Adrenal gland (tissue), 12 donors: ENCODE measurements around the gene SSU72. TPM values are rescaled to one million over a fixed set of nuclear protein-coding genes. Genes with fewer than 3 reads are reported as not detected.

Source experiments
- DNase-seq, 7 donors: peaks; one replicate each; pipeline ENCODE4 v3.0.0-alpha.2; 2019 to 2020
- H3K27ac ChIP-seq, 5 donors: fragments of 200-600 bp; sonication (generic) in 4 of 5; 1 replicate in 3 of 5; 2 replicates in 2 of 5; pipeline versions ENCODE4 v1.5.1 to v1.8.0; 2016 to 2020; ENCODE audit warnings: mild to moderate bottlenecking in 1 of 5
- H3K27me3 ChIP-seq: fragments of 200-600 bp; 2 replicates; pipeline ENCODE4 v1.8.0; 2021
- H3K36me3 ChIP-seq, 2 donors: fragments of 200-600 bp; replicated peaks in 1 of 2; 1 replicate in 1 of 2; 2 replicates in 1 of 2; pipeline versions ENCODE4 v1.5.1 to v1.8.0; 2018 to 2022
- H3K4me1 ChIP-seq, 2 donors: fragments of 200-600 bp; replicated peaks in 1 of 2; 1 replicate in 1 of 2; 2 replicates in 1 of 2; pipeline versions ENCODE4 v1.5.1 to v1.8.0; 2018 to 2021
- H3K4me3 ChIP-seq, 4 donors: fragments of 200-600 bp; sonication (generic) in 3 of 4; one replicate each; pipeline ENCODE4 v1.5.1; 2016 to 2018
- H3K9me3 ChIP-seq, 3 donors: fragments of 200-600 bp; sonication (generic) in 1 of 3; replicated peaks in 1 of 3; 1 replicate in 2 of 3; 2 replicates in 1 of 3; pipeline versions ENCODE4 v1.5.1 to v1.8.0; 2016 to 2021
- POLR2A ChIP-seq, 2 donors: fragments of 450-650 bp; IDR thresholded peaks; one replicate each; pipeline ENCODE4 v1.6.1; 2017; ENCODE audit warnings: antibody characterized with exemption in 2 of 2, mild to moderate bottlenecking in 2 of 2, moderate library complexity in 1 of 2
- WGBS, 4 donors: extraction: QIAGEN DNeasy Blood & Tissue Kit in 2 of 4; methylation state at CpG; one replicate each; pipeline versions ENCODE4 v1.1.5 to v1.1.7; 2013 to 2017; 5-methylcytosine and 5-hydroxymethylcytosine counted together
- intact Hi-C, 2 donors: fragments of 100-400 bp; cut with DNase I; formaldehyde crosslinking; loops; one replicate each; pipeline versions ENCODE4 v1.14.1 to v1.15.0; 2022 to 2023
- polyA plus RNA-seq, 3 donors: library from polyadenylated mRNA; stranded (reverse); fragments of 200-250 nt in 2 of 3; fragments of 350-450 nt in 1 of 3; fragmentation: Illumina TruSeq in 1 of 3; extraction: RNeasy Lipid Tissue Mini Kit (QIAGEN cat#74804) in 1 of 3; gene quantifications; one replicate each; pipeline ENCODE4 v1.2.3, GENCODE V29; 2013 to 2014
- total RNA-seq, 9 donors: library from RNA; depleted of rRNA in 4 of 9; stranded (reverse); fragments of >200 nt in 4 of 9; fragments of 120-200 nt in 1 of 9; fragmentation: NEBNext Ultra II Directional in 1 of 9; extraction: Animal tissue kit (Norgen Biotek cat#: 25700) in 1 of 9; gene quantifications; one replicate each; pipeline versions ENCODE4 v1.1.0 to v1.2.4, GENCODE V29; 2013 to 2023
- TF ChIP-seq, protein P1 (sequence below), 6 experiments: fragments of 450-650 bp in 4 of 6; fragments of 200-600 bp in 2 of 6; sonication (generic) in 1 of 6; IDR thresholded peaks; 1 replicate in 5 of 6; 2 replicates in 1 of 6; pipeline versions ENCODE4 v1.5.1 to v1.8.0; 2016 to 2021; ENCODE audit warnings: antibody characterized with exemption in 6 of 6, mild to moderate bottlenecking in 2 of 6, moderate library complexity in 1 of 6
- donor health status: healthy with polysubstance abuse.
- donor health status: Bipolar disorder and iron deficiency.
- donor health status: DM: yes; HTN: yes; CAD: no.
- donor health status: DM: no; HTN: no; CAD: no.
- donor health status: DM: no; HTN: no; CAD: no.
- donor health status: DM: yes; HTN: yes; CAD: no.

The SSU72 gene
- total and polyA plus RNA-seq, 12 donors, result 50.1 to 219 (median 108) TPM

DNA sequence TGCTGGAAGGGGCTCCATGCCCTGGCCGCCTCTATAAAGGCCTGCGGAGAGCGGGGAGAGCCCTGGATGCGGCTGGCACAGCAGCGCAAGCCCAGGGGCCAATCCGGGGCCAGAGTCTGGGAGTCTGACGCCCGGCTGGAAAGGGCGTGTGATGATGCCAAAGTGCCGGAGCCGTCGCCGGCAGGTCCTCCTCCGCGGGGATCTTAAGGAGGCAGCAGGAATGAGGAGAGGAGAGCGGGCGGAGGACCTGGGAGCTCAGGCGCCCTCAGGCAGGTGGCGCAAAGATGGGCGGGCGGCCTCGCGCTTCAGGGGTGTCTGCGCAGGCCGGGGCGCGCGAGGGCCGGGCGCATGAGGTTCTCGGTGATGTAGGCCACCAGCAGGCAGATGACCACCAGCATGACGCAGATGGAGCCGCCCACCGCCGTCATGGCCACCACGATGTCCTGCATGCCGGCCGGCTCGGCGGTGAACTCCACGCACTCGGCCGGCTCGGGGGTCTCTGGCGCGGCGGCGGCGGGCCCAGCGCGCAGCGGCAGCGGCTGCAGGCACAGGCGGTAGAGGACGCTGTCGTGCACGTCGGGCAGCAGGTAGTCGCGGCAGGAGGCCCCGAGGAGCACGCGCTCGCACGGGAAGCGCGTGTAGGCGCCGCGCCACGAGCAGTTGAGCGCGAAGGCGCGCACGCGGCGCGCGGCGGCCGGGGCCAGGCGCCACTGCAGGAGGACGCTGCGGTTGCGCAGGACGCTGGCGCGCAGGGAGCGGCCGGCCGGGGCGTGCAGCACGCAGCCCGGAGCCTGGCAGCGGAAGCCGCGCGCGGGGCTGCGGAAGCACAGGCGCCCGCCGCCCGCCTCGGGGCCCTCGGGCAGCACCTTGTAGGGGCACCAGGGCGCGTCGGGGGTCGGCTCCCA, 24.6 kb upstream of the SSU72 start:
- TF ChIP-seq, protein P1, sequence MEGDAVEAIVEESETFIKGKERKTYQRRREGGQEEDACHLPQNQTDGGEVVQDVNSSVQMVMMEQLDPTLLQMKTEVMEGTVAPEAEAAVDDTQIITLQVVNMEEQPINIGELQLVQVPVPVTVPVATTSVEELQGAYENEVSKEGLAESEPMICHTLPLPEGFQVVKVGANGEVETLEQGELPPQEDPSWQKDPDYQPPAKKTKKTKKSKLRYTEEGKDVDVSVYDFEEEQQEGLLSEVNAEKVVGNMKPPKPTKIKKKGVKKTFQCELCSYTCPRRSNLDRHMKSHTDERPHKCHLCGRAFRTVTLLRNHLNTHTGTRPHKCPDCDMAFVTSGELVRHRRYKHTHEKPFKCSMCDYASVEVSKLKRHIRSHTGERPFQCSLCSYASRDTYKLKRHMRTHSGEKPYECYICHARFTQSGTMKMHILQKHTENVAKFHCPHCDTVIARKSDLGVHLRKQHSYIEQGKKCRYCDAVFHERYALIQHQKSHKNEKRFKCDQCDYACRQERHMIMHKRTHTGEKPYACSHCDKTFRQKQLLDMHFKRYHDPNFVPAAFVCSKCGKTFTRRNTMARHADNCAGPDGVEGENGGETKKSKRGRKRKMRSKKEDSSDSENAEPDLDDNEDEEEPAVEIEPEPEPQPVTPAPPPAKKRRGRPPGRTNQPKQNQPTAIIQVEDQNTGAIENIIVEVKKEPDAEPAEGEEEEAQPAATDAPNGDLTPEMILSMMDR (IDR thresholded peaks at IDR 0.05), result peak in 1 of 6 experiments; percentile 26
- TF ChIP-seq POLR2A (IDR thresholded peaks at IDR 0.05), result peak in 1 of 2 donors; percentile 32
- Histone ChIP-seq H3K4me3 (peak overlapping the region in 1 of 4 donors; percentile 46), H3K27ac (peak overlapping the region in 1 of 5 donors; percentile 85), H3K36me3 (no peaks in the 10 kb centered on the region), H3K9me3 (no peaks in the 10 kb centered on the region), H3K27me3 (no peaks in the 10 kb centered on the region), H3K4me1 (peaks cover 26 to 37% of the 10 kb centered on the region in 2 donors)
- 8 to 23% (median 13%) methylated on average over 8 to 110 of the region's 111 CpGs for WGBS, 4 donors
- intact Hi-C loops, result no loop called here
- peak in 4 of 7 donors; percentile 36 to 43 (median 37) for DNase-seq

DNA sequence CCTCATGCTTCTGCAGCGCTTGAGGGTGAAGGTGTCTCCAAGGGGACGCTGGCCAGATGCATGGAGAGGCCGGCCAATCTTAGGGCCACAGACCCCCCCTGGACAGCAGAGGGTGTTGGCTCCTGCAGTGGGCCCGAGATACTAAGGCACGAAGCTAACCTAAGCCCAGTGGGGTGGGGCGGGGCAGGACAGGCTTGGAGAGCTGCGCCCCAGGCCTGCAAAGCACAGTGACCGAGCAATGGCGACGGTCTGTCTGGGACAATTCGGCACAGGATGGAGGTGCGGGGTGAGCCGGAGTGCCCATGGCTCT, 24.0 kb upstream of the SSU72 start:
- H3K27me3 ChIP-seq, result no peaks in the 10 kb centered on the region
- 73 to 100% (median 86%) methylated on average over 2 to 13 of the region's 13 CpGs for WGBS, 4 donors
- no peaks in the 10 kb centered on the region for H3K9me3 ChIP-seq
- no peaks in the 10 kb centered on the region for H3K36me3 ChIP-seq
- H3K4me3 ChIP-seq, result peak overlapping the region in 1 of 4 donors; percentile 51
- intact Hi-C loops, result no loop called here
- peak in 2 of 7 donors; percentile 25 to 33 for DNase-seq
- peaks cover 26 to 37% of the 10 kb centered on the region in 2 donors for H3K4me1 ChIP-seq
- H3K27ac ChIP-seq, result peak overlapping the region in 2 of 5 donors; percentile 57 to 85
- TF ChIP-seq, protein P1 (IDR thresholded peaks at IDR 0.05), result no peak
- no peak for TF ChIP-seq POLR2A (IDR thresholded peaks at IDR 0.05)

DNA sequence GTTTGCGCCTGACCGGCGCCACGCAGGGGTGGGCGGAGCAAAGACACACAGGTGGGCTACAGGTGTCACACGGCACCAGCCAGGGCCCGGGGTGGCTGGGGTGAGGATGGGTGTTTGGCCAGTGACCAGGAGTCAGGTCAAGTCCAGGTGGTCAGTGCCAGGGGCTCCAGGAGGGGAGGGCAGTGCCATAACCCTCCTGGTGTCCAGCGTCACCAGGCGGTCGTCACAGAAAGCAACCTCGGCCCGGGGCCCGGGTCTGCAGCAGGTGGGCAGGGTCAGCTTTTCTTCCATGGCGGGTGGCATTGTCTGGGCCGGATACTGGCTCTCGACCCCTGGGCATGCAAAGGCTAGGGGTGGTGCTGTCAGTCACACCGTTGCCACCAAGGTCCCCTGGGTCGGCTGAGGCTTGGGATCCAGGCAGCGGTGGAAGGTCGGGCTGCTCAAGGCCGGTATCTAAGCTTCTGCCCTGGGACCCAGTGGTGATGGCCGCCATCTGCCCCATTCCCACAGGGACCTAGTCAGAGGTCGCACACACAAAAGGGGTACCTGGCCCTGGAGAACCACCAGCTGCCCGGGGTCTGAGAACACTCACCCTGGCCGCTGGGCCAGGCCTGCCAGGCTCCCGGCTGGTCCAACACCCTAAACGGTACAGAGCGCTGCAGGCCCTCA, 23.5 kb upstream of the SSU72 start:
- H3K4me3 ChIP-seq, result peak overlapping the region in 1 of 4 donors; percentile 51
- no peaks in the 10 kb centered on the region for H3K9me3 ChIP-seq
- WGBS, 4 donors, result 41 to 63% (median 52%) methylated on average over 14 to 28 of the region's 28 CpGs
- intact Hi-C loops, result no loop called here
- H3K36me3 ChIP-seq, result no peaks in the 10 kb centered on the region
- no peaks in the 10 kb centered on the region for H3K27me3 ChIP-seq
- TF ChIP-seq POLR2A (IDR thresholded peaks at IDR 0.05), result no peak
- TF ChIP-seq, protein P1 (IDR thresholded peaks at IDR 0.05), result no peak
- peaks cover 26 to 37% of the 10 kb centered on the region in 2 donors for H3K4me1 ChIP-seq
- DNase-seq, result peak in 3 of 7 donors; percentile 29 to 46 (median 39)
- peak overlapping the region in 4 of 5 donors; percentile 30 to 85 (median 50) for H3K27ac ChIP-seq

DNA sequence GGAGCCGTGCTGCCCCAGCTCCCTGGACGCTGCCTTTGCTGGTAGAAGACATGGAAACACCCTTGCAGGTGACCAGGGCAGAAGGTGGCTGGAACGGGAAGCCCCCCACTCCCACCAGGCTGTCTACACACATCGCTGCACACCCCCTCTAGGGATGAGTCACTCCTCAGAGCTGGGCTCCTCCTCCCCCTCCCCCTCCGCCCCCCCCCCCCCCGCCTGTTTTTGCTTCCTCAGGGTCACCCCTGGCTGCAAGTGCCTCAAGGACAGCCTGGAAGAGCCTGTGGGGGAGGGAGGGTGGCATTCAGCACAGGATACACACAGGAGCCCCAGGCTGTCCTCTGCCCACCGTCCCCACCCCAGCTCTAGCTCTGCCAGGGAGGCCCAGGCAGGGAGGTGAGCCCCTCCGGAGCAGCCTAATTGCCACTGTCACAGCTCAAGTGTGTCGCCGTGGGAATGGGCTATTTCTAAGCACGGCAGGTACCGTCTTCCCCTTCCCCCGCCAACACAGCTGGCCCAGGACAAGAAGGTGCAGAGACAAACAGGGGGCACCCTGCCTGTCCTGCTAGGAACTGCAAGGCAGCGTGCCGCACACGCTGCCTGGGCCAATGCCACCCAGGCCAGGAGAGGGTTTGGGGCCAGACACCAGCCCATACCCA, 22.7 kb upstream of the SSU72 start:
- intact Hi-C loops, result no loop called here
- Histone ChIP-seq H3K4me3 (peak overlapping the region in 1 of 4 donors; percentile 51), H3K27ac (peak overlapping the region in 4 of 5 donors; percentile 30 to 85 (median 50)), H3K9me3 (no peaks in the 10 kb centered on the region), H3K27me3 (no peaks in the 10 kb centered on the region), H3K36me3 (no peaks in the 10 kb centered on the region), H3K4me1 (peaks cover 26 to 37% of the 10 kb centered on the region in 2 donors)
- peak in 1 of 2 donors; percentile 52 for TF ChIP-seq POLR2A (IDR thresholded peaks at IDR 0.05)
- TF ChIP-seq, protein P1 (IDR thresholded peaks at IDR 0.05), result peak; percentile 19 to 68 (median 46)
- DNase-seq, result peak; percentile 69 to 85 (median 78)
- 0 to 15% (median 11%) methylated on average over 2 to 15 of the region's 16 CpGs for WGBS, 4 donors
